Measurements from ENCODE around the gene PTPRG.

Gene PTPRG

GRCh38 chr3:62343755-62344154 lies 782.4 kb downstream of the PTPRG start:
- no peak for TF ChIP-seq FOXP2 (optimal IDR thresholded peaks at IDR 0.05; ENCODE audit: borderline replicate concordance, extremely low read depth, extremely low read length, insufficient read depth)
- TF ChIP-seq REST (IDR thresholded peaks at IDR 0.05; ENCODE audit: insufficient read depth in 1 of 2, low read depth in 2 of 2, low read length in 2 of 2): no peak
- no peak for TF ChIP-seq TAF1 (IDR thresholded peaks at IDR 0.05; ENCODE audit: borderline replicate concordance, insufficient read depth, low read length)
- no peak for TF ChIP-seq SIN3A (IDR thresholded peaks at IDR 0.05; ENCODE audit: borderline replicate concordance, insufficient read depth, low read length)
- no peak for TF ChIP-seq POLR2AphosphoS5 (IDR thresholded peaks at IDR 0.05; ENCODE audit: low read depth, low read length)

All from PFSK-1 (cell line).